H1 (cell line): ENCODE data around the gene RIN3.

Source experiments
- CREB1 ChIP-seq: IDR thresholded peaks from 2 replicates; pipeline ENCODE4 v1.6.1; 2012; ENCODE audit warnings: inconsistent platforms
- EP300 ChIP-seq, 2 experiments: IDR thresholded peaks; 1 replicate in 1 of 2; 2 replicates in 1 of 2; pipeline ENCODE4 v1.6.1; 2011 to 2012; ENCODE audit warnings: low read depth in 2 of 2, low read length in 2 of 2, mild to moderate bottlenecking in 2 of 2, borderline replicate concordance in 1 of 2, inconsistent platforms in 1 of 2, moderate library complexity in 1 of 2
- EZH2 ChIP-seq: fragments of 200-600 bp; sonication (generic); IDR thresholded peaks from 2 replicates; pipeline ENCODE4 v1.7.1; 2012; ENCODE audit warnings: low read depth, mild to moderate bottlenecking, moderate library complexity, low read length, inconsistent platforms; ENCODE audit not compliant: severe bottlenecking
- HDAC6 ChIP-seq: IDR thresholded peaks from one replicate; pipeline ENCODE4 v1.7.1; 2012; ENCODE audit warnings: low read depth, mild to moderate bottlenecking, inconsistent platforms, low read length, moderate library complexity
- RFX5 ChIP-seq: IDR thresholded peaks from 2 replicates; pipeline ENCODE4 v1.6.1; 2011; ENCODE audit warnings: low read depth, low read length, improper control_type of control experiment, borderline replicate concordance
- TF ChIP-seq, protein P1 (sequence below): IDR thresholded peaks from 2 replicates; pipeline ENCODE4 v1.6.1; 2011; ENCODE audit warnings: low read length, improper control_type of control experiment
- TF ChIP-seq, protein P2 (sequence below), 3 experiments: IDR thresholded peaks; 1 replicate in 2 of 3; 2 replicates in 1 of 3; pipeline versions ENCODE4 v1.5.1 to v1.6.1; 2011; ENCODE audit warnings: low read length in 3 of 3, mild to moderate bottlenecking in 3 of 3, inconsistent platforms in 2 of 3, low read depth in 1 of 3, moderate library complexity in 1 of 3; ENCODE audit not compliant: insufficient read depth in 1 of 3; ENCODE audit errors: control extremely low read depth in 1 of 3

DNA sequence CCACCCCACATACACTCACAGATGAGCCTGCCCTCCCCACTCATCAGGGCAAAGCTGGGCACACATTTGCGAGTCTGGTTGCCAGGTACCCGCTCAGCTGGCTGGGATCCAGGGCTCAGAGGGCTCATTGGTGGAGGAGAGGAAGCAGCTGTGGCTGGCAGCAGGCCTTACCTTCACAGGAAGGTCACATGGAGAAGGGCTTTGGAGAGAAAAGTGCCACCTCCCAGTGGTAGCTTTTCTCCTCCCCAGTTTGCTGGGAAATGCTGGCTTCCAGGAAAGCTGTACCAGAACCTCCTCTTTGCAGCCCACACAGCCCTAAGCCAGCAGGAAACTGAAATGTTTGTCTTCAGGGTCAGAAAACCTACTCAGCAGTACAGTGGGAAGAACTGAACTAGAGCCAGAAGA lies 179.2 kb downstream of the RIN3 start:
- TF ChIP-seq EP300 (IDR thresholded peaks at IDR 0.05; ENCODE audit: borderline replicate concordance in 1 of 2, low read depth in 2 of 2, low read length in 2 of 2) (no peak), RFX5 (no peak), CREB1 (no peak), EZH2 (no peak), HDAC6 (no peak)
- TF ChIP-seq, protein P1, sequence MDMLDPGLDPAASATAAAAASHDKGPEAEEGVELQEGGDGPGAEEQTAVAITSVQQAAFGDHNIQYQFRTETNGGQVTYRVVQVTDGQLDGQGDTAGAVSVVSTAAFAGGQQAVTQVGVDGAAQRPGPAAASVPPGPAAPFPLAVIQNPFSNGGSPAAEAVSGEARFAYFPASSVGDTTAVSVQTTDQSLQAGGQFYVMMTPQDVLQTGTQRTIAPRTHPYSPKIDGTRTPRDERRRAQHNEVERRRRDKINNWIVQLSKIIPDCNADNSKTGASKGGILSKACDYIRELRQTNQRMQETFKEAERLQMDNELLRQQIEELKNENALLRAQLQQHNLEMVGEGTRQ: no peak
- TF ChIP-seq, protein P2, sequence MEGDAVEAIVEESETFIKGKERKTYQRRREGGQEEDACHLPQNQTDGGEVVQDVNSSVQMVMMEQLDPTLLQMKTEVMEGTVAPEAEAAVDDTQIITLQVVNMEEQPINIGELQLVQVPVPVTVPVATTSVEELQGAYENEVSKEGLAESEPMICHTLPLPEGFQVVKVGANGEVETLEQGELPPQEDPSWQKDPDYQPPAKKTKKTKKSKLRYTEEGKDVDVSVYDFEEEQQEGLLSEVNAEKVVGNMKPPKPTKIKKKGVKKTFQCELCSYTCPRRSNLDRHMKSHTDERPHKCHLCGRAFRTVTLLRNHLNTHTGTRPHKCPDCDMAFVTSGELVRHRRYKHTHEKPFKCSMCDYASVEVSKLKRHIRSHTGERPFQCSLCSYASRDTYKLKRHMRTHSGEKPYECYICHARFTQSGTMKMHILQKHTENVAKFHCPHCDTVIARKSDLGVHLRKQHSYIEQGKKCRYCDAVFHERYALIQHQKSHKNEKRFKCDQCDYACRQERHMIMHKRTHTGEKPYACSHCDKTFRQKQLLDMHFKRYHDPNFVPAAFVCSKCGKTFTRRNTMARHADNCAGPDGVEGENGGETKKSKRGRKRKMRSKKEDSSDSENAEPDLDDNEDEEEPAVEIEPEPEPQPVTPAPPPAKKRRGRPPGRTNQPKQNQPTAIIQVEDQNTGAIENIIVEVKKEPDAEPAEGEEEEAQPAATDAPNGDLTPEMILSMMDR (IDR thresholded peaks at IDR 0.05; ENCODE audit: control extremely low read depth in 1 of 3, insufficient read depth in 1 of 3, low read depth in 1 of 3, low read length in 3 of 3): no peak
